Spleen (tissue), 11 donors: ENCODE results near the gene PACSIN3. TPM values are rescaled to one million over a fixed set of nuclear protein-coding genes. Genes with fewer than 3 reads are reported as not detected.

ENCODE experiments used
- DNase-seq: peaks from one replicate; pipeline ENCODE4 v3.0.0-alpha.2; 2020
- H3K27ac ChIP-seq, 8 donors: fragments of 200-600 bp; sonication (generic) in 7 of 8; 1 replicate in 4 of 8; 2 replicates in 4 of 8; pipeline versions ENCODE4 v1.5.0 to v1.8.0; 2016 to 2021; ENCODE audit warnings: inconsistent platforms in 4 of 8, mild to moderate bottlenecking in 4 of 8, moderate library complexity in 1 of 8
- H3K27me3 ChIP-seq, 7 donors: fragments of 200-600 bp; sonication (generic) in 6 of 7; replicated peaks in 1 of 7; 1 replicate in 4 of 7; 2 replicates in 3 of 7; pipeline versions ENCODE4 v1.5.0 to v1.8.0; 2016 to 2021; ENCODE audit warnings: inconsistent platforms in 3 of 7, mild to moderate bottlenecking in 1 of 7
- H3K36me3 ChIP-seq, 6 donors: fragments of 200-600 bp; sonication (generic) in 5 of 6; 1 replicate in 4 of 6; 2 replicates in 2 of 6; pipeline versions ENCODE4 v1.5.0 to v1.8.0; 2016 to 2021; ENCODE audit warnings: inconsistent platforms in 2 of 6
- H3K4me1 ChIP-seq, 6 donors: fragments of 200-600 bp; sonication (generic) in 5 of 6; 1 replicate in 3 of 6; 2 replicates in 3 of 6; pipeline versions ENCODE4 v1.5.0 to v1.8.0; 2016 to 2021; ENCODE audit warnings: inconsistent platforms in 3 of 6
- H3K4me3 ChIP-seq, 8 donors: fragments of 200-600 bp; sonication (generic) in 7 of 8; 1 replicate in 4 of 8; 2 replicates in 4 of 8; pipeline versions ENCODE4 v1.5.0 to v1.8.0; 2016 to 2021; ENCODE audit warnings: inconsistent platforms in 4 of 8, mild to moderate bottlenecking in 4 of 8, moderate library complexity in 2 of 8
- H3K9me3 ChIP-seq, 8 donors: fragments of 200-600 bp; sonication (generic) in 7 of 8; 1 replicate in 4 of 8; 2 replicates in 4 of 8; pipeline versions ENCODE4 v1.5.0 to v1.8.0; 2016 to 2021; ENCODE audit warnings: inconsistent platforms in 4 of 8
- CTCF ChIP-seq, 11 experiments: fragments of 200-600 bp in 7 of 11; fragments of 450-650 bp in 4 of 11; sonication (generic) in 4 of 11; IDR thresholded peaks in 8 of 11; conservative IDR thresholded peaks in 3 of 11; 1 replicate in 7 of 11; 2 replicates in 4 of 11; pipeline versions ENCODE4 v1.4.0 to v1.8.0; 2016 to 2021; ENCODE audit warnings: antibody characterized with exemption in 11 of 11, inconsistent platforms in 4 of 11, mild to moderate bottlenecking in 1 of 11
- POLR2A ChIP-seq, 3 donors: fragments of 450-650 bp; IDR thresholded peaks; one replicate each; pipeline ENCODE4 v1.5.1; 2017; ENCODE audit warnings: antibody characterized with exemption in 3 of 3, mild to moderate bottlenecking in 1 of 3
- POLR2AphosphoS5 ChIP-seq, 3 donors: sonication (generic); formaldehyde crosslinking; IDR thresholded peaks; one replicate each; pipeline ENCODE4 v1.5.1; 2017; ENCODE audit warnings: antibody characterized with exemption in 3 of 3
- WGBS, 5 donors: extraction: QIAGEN DNeasy Blood & Tissue Kit in 3 of 5; methylation state at CpG; one replicate each; pipeline versions ENCODE4 v1.1.5 to v1.1.7; 2013 to 2018; 5-methylcytosine and 5-hydroxymethylcytosine counted together
- intact Hi-C: fragments of 100-400 bp; cut with DNase I; formaldehyde crosslinking; loops from one replicate; pipeline ENCODE4 v1.15.0; 2023; ENCODE audit warnings: low total_unique reads
- polyA plus RNA-seq, 3 donors: library from polyadenylated mRNA; stranded (reverse); fragments of 200-250 nt; gene quantifications; one replicate each; pipeline ENCODE4 v1.2.1, GENCODE V29; 2013
- total RNA-seq, 7 donors: library from RNA; depleted of rRNA in 3 of 7; stranded (reverse); fragments of >200 nt in 3 of 7; fragmentation: NEBNext Ultra II Directional in 4 of 7; extraction: Animal tissue kit (Norgen Biotek cat#: 25700) in 4 of 7; gene quantifications; one replicate each; pipeline versions ENCODE4 v1.1.0 to v1.2.1, GENCODE V29; 2016 to 2021
- donor health status: healthy with polysubstance abuse.
- donor health status: DM: no; HTN: no; CAD: no; lungs with moderate emphysema.
- donor health status: DM: no; HTN: no; CAD: no.
- donor health status: Bipolar disorder and iron deficiency.
- donor health status: healthy.
- donor health status: DM: no; HTN: no; CAD: no.
- donor health status: DM: yes; HTN: yes; CAD: no.

The PACSIN3 gene
- total and polyA plus RNA-seq, 10 donors, result 1.2 to 13.0 (median 3.1) TPM

GRCh38 chr11:47222696-47223095 is 36.5 kb upstream of the PACSIN3 start:
- H3K27ac ChIP-seq, result no peak overlapping the region
- TF ChIP-seq POLR2AphosphoS5 (IDR thresholded peaks at IDR 0.05) (no peak), POLR2A (IDR thresholded peaks at IDR 0.05) (no peak), CTCF (IDR thresholded peaks at IDR 0.05 in 8 of 11, conservative IDR thresholded peaks at IDR 0.05 in 3 of 11) (no peak)
- DNase-seq, result no peak
- H3K27me3 ChIP-seq, result no peaks in the 10 kb centered on the region
- intact Hi-C loops, result no loop called here
- WGBS, 5 donors, result 93 to 98% (median 96%) methylated on average over 2 of the region's 2 CpGs
- peaks cover 7 to 62% (median 25%) of the 10 kb centered on the region in 6 donors for H3K4me1 ChIP-seq
- H3K36me3 ChIP-seq, result peaks cover 0 to 97% (median 22%) of the 10 kb centered on the region in 6 donors
- H3K4me3 ChIP-seq, result no peak overlapping the region
- H3K9me3 ChIP-seq, result no peaks in the 10 kb centered on the region

DNA sequence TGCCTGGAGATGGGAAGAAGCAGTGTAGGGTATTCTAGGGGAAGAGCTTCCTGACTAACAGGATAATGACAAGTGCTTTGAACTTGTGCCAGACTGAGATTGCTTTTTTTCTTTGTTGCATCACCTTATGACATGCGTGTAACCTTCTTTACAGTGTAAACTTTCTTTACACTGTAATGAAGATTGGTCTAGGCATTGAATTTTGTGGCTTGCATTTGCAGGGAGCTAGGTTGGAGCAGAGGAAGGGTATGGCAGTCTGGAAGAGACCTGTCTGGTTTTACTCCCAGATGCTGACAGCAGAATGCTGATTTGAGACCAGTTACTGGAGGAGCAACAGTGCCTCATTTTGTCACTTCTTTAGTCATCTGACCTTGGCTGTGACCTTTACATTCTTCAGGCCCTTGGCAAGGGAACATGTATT is 34.2 kb upstream of the PACSIN3 start:
- peaks cover 16 to 71% (median 40%) of the 10 kb centered on the region in 6 donors for H3K4me1 ChIP-seq
- peaks cover 0 to 88% (median 22%) of the 10 kb centered on the region in 6 donors for H3K36me3 ChIP-seq
- H3K27me3 ChIP-seq, result no peaks in the 10 kb centered on the region
- no peaks in the 10 kb centered on the region for H3K9me3 ChIP-seq
- no peak overlapping the region for H3K4me3 ChIP-seq
- intact Hi-C loops, result no loop called here
- no peak for DNase-seq
- no peak for TF ChIP-seq POLR2A (IDR thresholded peaks at IDR 0.05)
- TF ChIP-seq CTCF (IDR thresholded peaks at IDR 0.05 in 8 of 11, conservative IDR thresholded peaks at IDR 0.05 in 3 of 11), result no peak
- TF ChIP-seq POLR2AphosphoS5 (IDR thresholded peaks at IDR 0.05), result no peak
- no peak overlapping the region for H3K27ac ChIP-seq
- 56 to 65% (median 57%) methylated on average over 1 of the region's 1 CpG for WGBS, 5 donors

DNA sequence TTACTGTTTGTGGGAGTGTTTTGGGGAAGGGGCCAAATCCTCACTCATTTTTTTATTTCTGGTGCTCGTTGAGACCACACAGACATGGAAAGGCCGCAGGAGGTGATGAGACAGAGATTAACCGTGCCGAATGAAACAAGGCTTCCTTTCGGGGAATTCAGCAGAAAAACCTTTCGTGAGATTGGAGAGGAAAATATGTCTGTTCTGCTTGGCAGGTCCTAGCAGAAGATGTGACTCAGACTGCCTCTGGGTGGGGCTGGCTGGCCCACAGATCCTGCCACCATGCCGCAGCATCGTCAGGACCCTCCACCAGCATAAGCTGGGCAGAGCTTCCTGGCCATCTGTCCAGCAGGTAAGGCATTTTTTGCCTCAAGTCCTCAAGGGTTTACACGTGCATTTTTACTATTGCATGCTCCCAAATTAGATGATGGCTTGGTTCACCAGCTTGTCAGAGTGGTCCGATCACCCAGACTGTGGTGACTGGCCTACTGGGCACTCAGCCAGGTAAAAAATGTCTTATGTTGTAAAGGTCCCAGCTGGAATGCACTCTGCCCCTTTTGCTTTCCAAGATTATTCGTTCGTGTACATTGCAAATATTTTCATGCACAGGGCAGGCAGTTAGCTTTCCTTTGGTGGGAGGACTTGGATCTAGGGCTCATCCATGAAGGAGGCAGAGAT is 30.0 kb upstream of the PACSIN3 start:
- DNase-seq, result no peak
- 13 to 19% (median 17%) methylated on average over 12 of the region's 12 CpGs for WGBS, 5 donors
- intact Hi-C loops, result no loop called here

More for the DNA sequence above, 30.0 kb upstream of the PACSIN3 start:
- H3K27me3 ChIP-seq, result no peaks in the 10 kb centered on the region
- peaks cover 0 to 49% (median 7%) of the 10 kb centered on the region in 6 donors for H3K36me3 ChIP-seq
- H3K4me3 ChIP-seq, result peak overlapping the region; percentile 58 to 98 (median 69)
- peaks cover 20 to 75% (median 49%) of the 10 kb centered on the region in 6 donors for H3K4me1 ChIP-seq
- peak in 1 of 11 experiments; percentile 18 for TF ChIP-seq CTCF (IDR thresholded peaks at IDR 0.05 in 8 of 11, conservative IDR thresholded peaks at IDR 0.05 in 3 of 11)
- no peak for TF ChIP-seq POLR2A (IDR thresholded peaks at IDR 0.05)
- peak in 2 of 3 donors; percentile 12 to 49 for TF ChIP-seq POLR2AphosphoS5 (IDR thresholded peaks at IDR 0.05)
- peak overlapping the region; percentile 36 to 95 (median 92) for H3K27ac ChIP-seq
- H3K9me3 ChIP-seq, result no peaks in the 10 kb centered on the region
